Mesenchymal stem cell (in vitro differentiated cells and primary cell): ENCODE data around the gene REPS1.

Source experiments
- DNase-seq: peaks from one replicate; pipeline ENCODE4 v3.0.0-alpha.2; 2013
- H2AFZ ChIP-seq: one replicate; pipeline ENCODE4 v1.6.1; 2013; ENCODE audit warnings: low read depth, mild to moderate bottlenecking, control low read depth, inconsistent platforms, low read length, moderate library complexity
- H2AK5ac ChIP-seq: 2 replicates; pipeline ENCODE4 v1.6.1; 2013; ENCODE audit warnings: low read length, moderate library complexity, mild to moderate bottlenecking, inconsistent platforms; ENCODE audit not compliant: severe bottlenecking
- H2BK120ac ChIP-seq: one replicate; pipeline ENCODE4 v1.6.1; 2013; ENCODE audit warnings: low read depth, mild to moderate bottlenecking, inconsistent platforms, low read length, moderate library complexity
- H2BK12ac ChIP-seq, 2 experiments: one replicate each; pipeline ENCODE4 v1.6.1; 2013; ENCODE audit warnings: inconsistent platforms in 2 of 2, low read length in 2 of 2, mild to moderate bottlenecking in 2 of 2, moderate library complexity in 2 of 2, control low read depth in 1 of 2
- H2BK15ac ChIP-seq: one replicate; pipeline ENCODE4 v1.6.1; 2013; ENCODE audit warnings: mild to moderate bottlenecking, low read depth, inconsistent platforms; ENCODE audit not compliant: poor library complexity, severe bottlenecking
- H2BK5ac ChIP-seq: 2 replicates; pipeline ENCODE4 v1.6.1; 2013; ENCODE audit warnings: low read depth, mild to moderate bottlenecking, low read length, control low read depth, inconsistent platforms; ENCODE audit not compliant: poor library complexity, severe bottlenecking
- H3K14ac ChIP-seq, 2 experiments: one replicate each; pipeline ENCODE4 v1.6.1; 2013; ENCODE audit warnings: inconsistent platforms in 2 of 2, low read length in 2 of 2, control low read depth in 1 of 2, mild to moderate bottlenecking in 1 of 2, moderate library complexity in 1 of 2
- H3K18ac ChIP-seq, 2 experiments: one replicate each; pipeline ENCODE4 v1.6.1; 2013; ENCODE audit warnings: inconsistent platforms in 2 of 2, low read length in 2 of 2, control low read depth in 1 of 2, low read depth in 1 of 2, mild to moderate bottlenecking in 1 of 2
- H3K23ac ChIP-seq, 2 experiments: one replicate each; pipeline ENCODE4 v1.6.1; 2013; ENCODE audit warnings: inconsistent platforms in 2 of 2, low read length in 2 of 2, mild to moderate bottlenecking in 2 of 2, moderate library complexity in 2 of 2, control low read depth in 1 of 2
- H3K27ac ChIP-seq: 2 replicates; pipeline ENCODE4 v1.5.1; 2013; ENCODE audit warnings: mild to moderate bottlenecking, moderate library complexity, low read length, control low read depth, inconsistent platforms; ENCODE audit not compliant: poor library complexity, severe bottlenecking
- H3K27me3 ChIP-seq, 2 experiments: 2 replicates each; pipeline versions ENCODE4 v1.6.1 to v1.7.0; 2013; ENCODE audit warnings: low read length in 2 of 2, mild to moderate bottlenecking in 2 of 2, moderate library complexity in 2 of 2, control low read depth in 1 of 2, inconsistent platforms in 1 of 2; ENCODE audit not compliant: control insufficient read depth in 1 of 2, insufficient read depth in 1 of 2
- H3K36me3 ChIP-seq, 2 experiments: 2 replicates each; pipeline versions ENCODE4 v1.6.1 to v1.7.0; 2013; ENCODE audit warnings: low read length in 2 of 2, control low read depth in 1 of 2, inconsistent platforms in 1 of 2, low read depth in 1 of 2, mild to moderate bottlenecking in 1 of 2; ENCODE audit not compliant: insufficient read depth in 2 of 2, control insufficient read depth in 1 of 2
- H3K4ac ChIP-seq, 2 experiments: one replicate each; pipeline ENCODE4 v1.6.1; 2013; ENCODE audit warnings: inconsistent platforms in 2 of 2, low read length in 2 of 2, mild to moderate bottlenecking in 2 of 2, moderate library complexity in 2 of 2, control low read depth in 1 of 2, low read depth in 1 of 2
- H3K4me1 ChIP-seq: 2 replicates; pipeline ENCODE4 v1.6.1; 2013; ENCODE audit warnings: low read depth, low read length, control low read depth; ENCODE audit not compliant: control insufficient read depth, insufficient read depth
- H3K4me2 ChIP-seq: 2 replicates; pipeline ENCODE4 v1.6.1; 2013; ENCODE audit warnings: low read length, mild to moderate bottlenecking, inconsistent platforms; ENCODE audit not compliant: poor library complexity, severe bottlenecking
- H3K4me3 ChIP-seq, 2 experiments: 2 replicates each; pipeline versions ENCODE4 v1.5.1 to v1.7.0; 2013; ENCODE audit warnings: low read length in 2 of 2, mild to moderate bottlenecking in 2 of 2, control low read depth in 1 of 2, low read depth in 1 of 2; ENCODE audit not compliant: insufficient read depth in 1 of 2
- H3K79me1 ChIP-seq: replicated peaks from 2 replicates; pipeline ENCODE4 v1.6.1; 2013; ENCODE audit warnings: mild to moderate bottlenecking, control low read depth, low read length, inconsistent platforms; ENCODE audit not compliant: poor library complexity, severe bottlenecking
- H3K9ac ChIP-seq: 2 replicates; pipeline ENCODE4 v1.7.0; 2013; ENCODE audit warnings: mild to moderate bottlenecking, low read length, moderate library complexity
- H3K9me3 ChIP-seq: 2 replicates; pipeline ENCODE4 v1.7.0; 2013; ENCODE audit warnings: mild to moderate bottlenecking, low read length; ENCODE audit not compliant: control insufficient read depth
- H4K8ac ChIP-seq: one replicate; pipeline ENCODE4 v1.6.1; 2013; ENCODE audit warnings: inconsistent platforms, mild to moderate bottlenecking, low read length, moderate library complexity
- H4K91ac ChIP-seq: one replicate; pipeline ENCODE4 v1.6.1; 2013; ENCODE audit warnings: mild to moderate bottlenecking, low read length, inconsistent platforms
- WGBS: methylation state at CpG from one replicate; pipeline ENCODE4 v1.1.7; 2013; ENCODE audit warnings: mixed read lengths; 5-methylcytosine and 5-hydroxymethylcytosine counted together

Gene REPS1

GRCh38 chr6:138963531-138963930 is 24.5 kb downstream of the REPS1 start:
- Histone ChIP-seq H3K9ac (no peak overlapping the region), H2AK5ac (no peak overlapping the region), H3K4me3 (no peak overlapping the region), H3K36me3 (no peaks in the 10 kb centered on the region), H2BK15ac (no peak overlapping the region), H3K4me1 (no peaks in the 10 kb centered on the region), H2BK5ac (no peak overlapping the region), H3K23ac (no peak overlapping the region), H3K27me3 (no peaks in the 10 kb centered on the region), H4K8ac (no peak overlapping the region), H3K14ac (no peak overlapping the region), H3K27ac (no peak overlapping the region), H3K18ac (no peak overlapping the region), H3K4ac (no peak overlapping the region), H3K79me1 (peaks cover 17% of the 10 kb centered on the region), H3K4me2 (no peak overlapping the region), H2BK120ac (no peak overlapping the region), H2AFZ (no peak overlapping the region), H3K9me3 (no peaks in the 10 kb centered on the region), H4K91ac (no peak overlapping the region), H2BK12ac (no peak overlapping the region)
- DNase-seq = no peak
- WGBS = 77% methylated on average over 3 of the region's 3 CpGs

DNA sequence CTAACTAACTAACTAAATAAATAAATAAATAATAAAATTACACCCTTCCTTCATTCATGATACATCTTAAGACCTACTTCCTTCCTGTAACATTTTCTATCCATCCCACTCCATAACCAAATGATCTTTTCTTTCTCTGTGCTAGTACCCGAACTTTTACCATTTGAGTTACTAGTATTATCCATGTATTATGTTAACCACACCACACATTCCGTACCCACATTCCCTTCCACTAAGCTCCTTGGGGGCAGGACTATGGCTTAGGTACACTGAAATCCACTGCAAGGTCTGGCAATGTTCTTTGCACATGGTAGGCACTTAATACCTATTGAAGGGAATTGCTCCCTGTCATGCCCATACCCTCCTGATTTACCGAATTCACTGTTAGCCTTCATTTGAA is 24.9 kb downstream of the REPS1 start:
- H2AK5ac ChIP-seq = no peak overlapping the region
- H4K91ac ChIP-seq = no peak overlapping the region
- no peaks in the 10 kb centered on the region for H3K4me1 ChIP-seq
- H3K14ac ChIP-seq = no peak overlapping the region
- peaks cover 19% of the 10 kb centered on the region for H3K79me1 ChIP-seq
- no peaks in the 10 kb centered on the region for H3K27me3 ChIP-seq
- no peak overlapping the region for H3K4me3 ChIP-seq
- DNase-seq = no peak
- no peak overlapping the region for H2AFZ ChIP-seq
- H3K36me3 ChIP-seq = no peaks in the 10 kb centered on the region
- no peaks in the 10 kb centered on the region for H3K9me3 ChIP-seq
- no peak overlapping the region for H3K4ac ChIP-seq
- no peak overlapping the region for H2BK5ac ChIP-seq
- H3K18ac ChIP-seq = no peak overlapping the region
- 100% methylated on average over 3 of the region's 3 CpGs for WGBS
- H2BK15ac ChIP-seq = no peak overlapping the region
- no peak overlapping the region for H3K23ac ChIP-seq
- H3K9ac ChIP-seq = no peak overlapping the region
- H2BK120ac ChIP-seq = no peak overlapping the region
- H3K27ac ChIP-seq = no peak overlapping the region
- H2BK12ac ChIP-seq = no peak overlapping the region
- no peak overlapping the region for H3K4me2 ChIP-seq
- H4K8ac ChIP-seq = no peak overlapping the region

DNA sequence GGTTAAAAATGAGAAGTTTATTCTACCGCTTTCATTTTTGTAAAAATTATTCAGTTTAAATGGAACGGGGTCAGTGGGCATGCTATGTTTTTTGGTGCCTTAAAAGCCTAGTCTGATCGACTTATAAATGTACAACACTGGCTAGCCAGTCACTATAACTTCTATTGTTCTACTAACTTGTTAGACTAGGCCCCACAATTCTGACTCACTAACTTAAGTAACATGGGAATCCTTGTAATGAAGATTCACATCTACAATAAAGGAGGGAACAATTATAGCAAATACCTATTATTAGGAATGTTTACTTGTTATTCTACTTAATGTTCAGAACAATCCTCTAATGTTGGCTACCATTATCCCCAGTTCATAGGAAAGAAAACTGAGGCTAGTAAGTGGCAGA is 28.5 kb downstream of the REPS1 start:
- Histone ChIP-seq H3K27me3 (no peaks in the 10 kb centered on the region), H3K23ac (no peak overlapping the region), H2BK12ac (no peak overlapping the region), H2AFZ (no peak overlapping the region), H3K9me3 (no peaks in the 10 kb centered on the region), H2BK120ac (no peak overlapping the region), H3K79me1 (peaks cover 21% of the 10 kb centered on the region), H4K91ac (no peak overlapping the region), H3K4me1 (no peaks in the 10 kb centered on the region), H3K4ac (no peak overlapping the region), H3K18ac (no peak overlapping the region), H3K9ac (no peak overlapping the region), H3K14ac (no peak overlapping the region), H3K27ac (no peak overlapping the region), H3K36me3 (no peaks in the 10 kb centered on the region), H2BK5ac (no peak overlapping the region), H2BK15ac (no peak overlapping the region), H4K8ac (no peak overlapping the region), H2AK5ac (no peak overlapping the region), H3K4me2 (no peak overlapping the region), H3K4me3 (no peak overlapping the region)
- no peak for DNase-seq
- WGBS = 100% methylated on average over 1 of the region's 3 CpGs

DNA sequence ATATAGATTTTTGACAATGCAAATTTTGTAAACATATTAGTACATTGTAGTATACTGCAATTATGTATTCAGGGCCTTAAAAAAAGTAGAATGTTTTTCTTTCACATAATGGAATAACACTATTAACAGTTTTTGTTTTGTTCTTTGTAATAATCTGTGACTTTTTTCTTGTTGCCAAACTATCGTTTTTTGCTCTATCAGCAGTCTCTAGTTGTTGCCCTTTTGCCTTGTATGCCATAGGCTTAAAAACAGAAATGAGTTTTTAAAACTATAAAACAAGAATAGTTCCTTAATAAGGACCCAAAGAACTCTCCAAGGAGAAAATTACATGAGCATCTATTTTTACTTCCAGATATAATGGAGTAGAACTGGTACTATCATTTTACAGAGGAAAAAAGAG is 29.5 kb downstream of the REPS1 start:
- no peaks in the 10 kb centered on the region for H3K36me3 ChIP-seq
- H3K79me1 ChIP-seq = peaks cover 21% of the 10 kb centered on the region
- no peak overlapping the region for H3K4me3 ChIP-seq
- no peak overlapping the region for H3K4ac ChIP-seq
- no peak overlapping the region for H3K18ac ChIP-seq
- H3K9me3 ChIP-seq = no peaks in the 10 kb centered on the region
- no peak overlapping the region for H2BK5ac ChIP-seq
- H2AK5ac ChIP-seq = no peak overlapping the region
- no peak overlapping the region for H3K4me2 ChIP-seq
- DNase-seq = no peak
- no peak overlapping the region for H2BK12ac ChIP-seq
- no peak overlapping the region for H3K23ac ChIP-seq
- no peak overlapping the region for H4K8ac ChIP-seq
- WGBS = no CpG with 5 or more reads among the region's 1 CpG
- H4K91ac ChIP-seq = no peak overlapping the region
- H3K4me1 ChIP-seq = no peaks in the 10 kb centered on the region
- no peak overlapping the region for H3K9ac ChIP-seq
- H3K27me3 ChIP-seq = no peaks in the 10 kb centered on the region
- no peak overlapping the region for H2AFZ ChIP-seq
- H3K14ac ChIP-seq = no peak overlapping the region
- no peak overlapping the region for H2BK120ac ChIP-seq
- no peak overlapping the region for H2BK15ac ChIP-seq
- no peak overlapping the region for H3K27ac ChIP-seq
